ENCODE measurements around the gene ARHGEF26.

GRCh38 chr3:154191520-154191919 lies 70.3 kb downstream of the ARHGEF26 start:
- TF ChIP-seq POLR2A (IDR thresholded peaks at IDR 0.05; ENCODE audit: low read length), result no peak
- TF ChIP-seq GATA1 (IDR thresholded peaks at IDR 0.05; ENCODE audit: low read depth, low read length), result no peak
